CD4-positive, alpha-beta T cell treated with Interleukin-17A for 4 hours (primary cell): ENCODE results near the gene EML2.

Experiments
- DNase-seq: peaks from one replicate; pipeline ENCODE4 v3.0.0-alpha.2; 2020; ENCODE audit warnings: mixed read lengths

Gene EML2

GRCh38 chr19:45585158-45585577, 54.0 kb downstream of the EML2 start:
- no peak for DNase-seq

- peak; percentile 100 for DNase-seq
These were observed 54.7 kb downstream of the EML2 start, which contains the start of gene OPA3 for GRCh38 chr19:45584332-45585157. OPA3 (minus strand) TSS chr19:45584802; CDS start chr19:45584764, 38 bp downstream.

GRCh38 chr19:45581576-45581975, 57.6 kb downstream of the EML2 start:
- no peak for DNase-seq

- no peak for DNase-seq
These were observed 60.3 kb downstream of the EML2 start for GRCh38 chr19:45578861-45579260.

GRCh38 chr19:45577111-45577905, 61.9 kb downstream of the EML2 start:
- DNase-seq: no peak

GRCh38 chr19:45576682-45577081, 62.5 kb downstream of the EML2 start:
- no peak for DNase-seq

- no peak for DNase-seq
These were observed 64.0 kb downstream of the EML2 start for GRCh38 chr19:45575216-45575615.

- DNase-seq: no peak
These were observed 64.7 kb downstream of the EML2 start for GRCh38 chr19:45574526-45574925.

GRCh38 chr19:45571457-45572220, 67.6 kb downstream of the EML2 start:
- DNase-seq: no peak

- DNase-seq: peak; percentile 68
These were observed 69.4 kb downstream of the EML2 start for GRCh38 chr19:45569619-45570421.

- DNase-seq: no peak
These were observed 70.5 kb downstream of the EML2 start for GRCh38 chr19:45568732-45569131.

GRCh38 chr19:45567609-45568008, 71.6 kb downstream of the EML2 start:
- DNase-seq: no peak

- DNase-seq: peak; percentile 43
These were observed 74.9 kb downstream of the EML2 start for GRCh38 chr19:45564131-45564780.

GRCh38 chr19:45560686-45561085, 78.5 kb downstream of the EML2 start:
- DNase-seq: no peak

GRCh38 chr19:45560038-45560437, 79.2 kb downstream of the EML2 start:
- DNase-seq: no peak
